Coronary artery (tissue), 2 donors: Measurements from ENCODE around the gene STK17A.
"Not testable (repeated sequence)": the region's sequence is repeated elsewhere in the genome, so short reads cannot be mapped to it uniquely, and the experiment has no call there.

Experiments
- DNase-seq: peaks from one replicate; pipeline ENCODE4 v3.0.0-alpha.2; 2017; ENCODE audit warnings: low spot score
- H3K27ac ChIP-seq, 2 donors: fragments of 200-600 bp; sonication (generic); one replicate each; pipeline ENCODE4 v1.5.1; 2016 to 2019
- H3K4me3 ChIP-seq: fragments of 200-600 bp; sonication (generic); 2 replicates; pipeline ENCODE4 v1.5.1; 2016; ENCODE audit warnings: mild to moderate bottlenecking, moderate library complexity
- CTCF ChIP-seq: fragments of 200-600 bp; sonication (generic); IDR thresholded peaks from one replicate; pipeline ENCODE4 v1.5.1; 2019; ENCODE audit warnings: antibody characterized with exemption

The STK17A gene

GRCh38 chr7:43664681-43665080, 81.8 kb downstream of the STK17A start:
- Histone ChIP-seq H3K27ac (no peak overlapping the region), H3K4me3 (no peak overlapping the region)
- TF ChIP-seq CTCF: no peak
- no peak for DNase-seq

DNA sequence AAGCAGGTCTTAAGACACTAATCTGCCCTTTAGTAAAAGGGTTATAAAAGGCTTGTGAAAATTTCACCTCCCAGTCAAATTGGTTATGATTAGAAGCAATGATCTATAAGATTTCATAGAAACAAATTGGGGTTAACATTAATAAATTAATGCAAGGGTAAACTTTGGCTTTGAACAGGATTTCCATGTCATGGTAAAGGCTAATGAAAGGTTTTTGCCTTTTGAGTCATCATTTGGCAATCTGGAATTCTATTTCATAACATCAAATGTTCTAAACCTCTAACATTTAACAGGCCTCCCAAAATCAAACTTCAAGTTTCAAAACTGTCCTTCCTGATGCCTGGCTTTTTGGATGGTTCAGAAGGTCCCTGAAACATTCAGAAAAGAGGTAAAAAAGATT, 84.0 kb downstream of the STK17A start:
- TF ChIP-seq CTCF: no peak
- no peak for DNase-seq
- H3K4me3 ChIP-seq: no peak overlapping the region
- no peak overlapping the region for H3K27ac ChIP-seq

DNA sequence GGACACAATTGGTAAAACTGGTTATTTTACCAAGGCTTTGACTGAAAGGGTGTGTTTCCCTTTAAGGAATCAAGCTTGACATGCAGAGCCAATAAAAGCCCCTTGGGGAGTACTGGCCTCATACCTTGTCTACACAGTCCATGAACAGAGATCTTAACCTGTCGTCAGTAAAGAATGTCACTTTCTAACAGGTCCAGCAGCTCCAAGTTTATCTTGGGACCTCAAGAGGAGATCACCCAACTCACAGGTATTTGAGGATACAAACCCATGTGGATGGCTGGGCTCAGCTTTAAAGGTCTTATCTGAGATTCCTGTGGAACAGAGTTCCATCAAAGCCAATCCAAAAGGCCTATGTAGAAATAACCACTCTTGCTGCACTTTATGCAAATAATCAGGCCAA, 85.1 kb downstream of the STK17A start:
- Histone ChIP-seq H3K4me3 (no peak overlapping the region), H3K27ac (no peak overlapping the region)
- no peak for TF ChIP-seq CTCF
- DNase-seq: no peak

GRCh38 chr7:43669286-43670081, 86.6 kb downstream of the STK17A start:
- no peak for DNase-seq
- Histone ChIP-seq H3K27ac (no peak overlapping the region), H3K4me3 (no peak overlapping the region)
- no peak for TF ChIP-seq CTCF

GRCh38 chr7:43671521-43671920, 88.6 kb downstream of the STK17A start:
- DNase-seq: no peak
- no peak overlapping the region for H3K4me3 ChIP-seq
- no peak overlapping the region for H3K27ac ChIP-seq
- no peak for TF ChIP-seq CTCF

GRCh38 chr7:43673243-43673976, 90.5 kb downstream of the STK17A start:
- H3K27ac ChIP-seq, DNase-seq, H3K4me3 ChIP-seq: not testable (repeated sequence)

- H3K4me3 ChIP-seq: no peak overlapping the region
- no peak for DNase-seq
- TF ChIP-seq CTCF: no peak
- H3K27ac ChIP-seq: no peak overlapping the region
Measured at GRCh38 chr7:43674559-43675436, 91.9 kb downstream of the STK17A start.
